ENCODE data around the gene MOSPD3. TPM values are rescaled to one million over a fixed set of nuclear protein-coding genes. Genes with fewer than 3 reads are reported as not detected.
A peak's percentile ranks its signal among the peaks of the same experiment; 100 is the strongest.

Gene MOSPD3
- total and polyA plus RNA-seq, 2 of the 13 experiments (the other 11 are each of a cell fraction or from before 2014, with no cell fraction given), result 7.6 to 8.8 TPM

GRCh38 chr7:100563809-100564400 is 48.4 kb upstream of the MOSPD3 start (continued):
- TF ChIP-seq SETDB1 (CRISPR knock-in tag; IDR thresholded peaks at IDR 0.05; ENCODE audit: borderline replicate concordance) (no peak), RBM22 (optimal IDR thresholded peaks at IDR 0.05; ENCODE audit: low read length) (peak; percentile 97), MED1 (CRISPR knock-in tag; IDR thresholded peaks at IDR 0.05) (no peak; the same call in 1 of the 2 replicates), ZNF280D (CRISPR knock-in tag; IDR thresholded peaks at IDR 0.05) (no peak), PHF21A (CRISPR knock-in tag; IDR thresholded peaks at IDR 0.05) (no peak), CREB3 (CRISPR knock-in tag; IDR thresholded peaks at IDR 0.05) (no peak), ZBTB4 (CRISPR knock-in tag; IDR thresholded peaks at IDR 0.05; ENCODE audit: borderline replicate concordance) (no peak), ZNF558 (CRISPR knock-in tag; IDR thresholded peaks at IDR 0.05; ENCODE audit: borderline replicate concordance) (no peak), REST (IDR thresholded peaks at IDR 0.05; ENCODE audit: borderline replicate concordance in 1 of 2, low read depth in 1 of 2, low read length in 2 of 2) (no peak), KMT2B (CRISPR knock-in tag; IDR thresholded peaks at IDR 0.05) (no peak), LRRFIP1 (CRISPR knock-in tag; conservative IDR thresholded peaks at IDR 0.05) (no peak), ZBTB33 (CRISPR knock-in tag; IDR thresholded peaks at IDR 0.05) (peak; percentile 27; the same call in 1 of the 2 replicates)
